Esophagus (tissue), 2 donors: ENCODE data around the gene EFEMP2. TPM values are rescaled to one million over a fixed set of nuclear protein-coding genes. Genes with fewer than 3 reads are reported as not detected.

ENCODE experiments used
- H3K27ac ChIP-seq, 2 donors: one replicate each; pipeline ENCODE4 v1.5.1; 2013; ENCODE audit warnings: low read depth in 2 of 2, mild to moderate bottlenecking in 2 of 2, inconsistent platforms in 1 of 2, low read length in 1 of 2, moderate library complexity in 1 of 2
- H3K27me3 ChIP-seq, 2 donors: one replicate each; pipeline ENCODE4 v1.6.1; 2013; ENCODE audit warnings: low read length in 2 of 2, control low read depth in 1 of 2, mild to moderate bottlenecking in 1 of 2; ENCODE audit not compliant: insufficient read depth in 2 of 2, control insufficient read depth in 1 of 2
- H3K36me3 ChIP-seq, 2 donors: one replicate each; pipeline ENCODE4 v1.6.1; 2013; ENCODE audit warnings: low read length in 1 of 2; ENCODE audit not compliant: control insufficient read depth in 2 of 2, insufficient read depth in 2 of 2
- H3K4me1 ChIP-seq, 2 donors: one replicate each; pipeline ENCODE4 v1.6.1; 2013; ENCODE audit warnings: low read length in 1 of 2; ENCODE audit not compliant: control insufficient read depth in 2 of 2, insufficient read depth in 2 of 2
- H3K4me3 ChIP-seq, 2 donors: one replicate each; pipeline ENCODE4 v1.5.1; 2013; ENCODE audit warnings: low read length in 2 of 2, mild to moderate bottlenecking in 2 of 2, low read depth in 1 of 2, moderate library complexity in 1 of 2
- H3K9me3 ChIP-seq, 2 donors: one replicate each; pipeline ENCODE4 v1.6.1; 2013; ENCODE audit warnings: mild to moderate bottlenecking in 2 of 2, low read depth in 1 of 2, low read length in 1 of 2, moderate library complexity in 1 of 2; ENCODE audit not compliant: control insufficient read depth in 2 of 2, insufficient read depth in 1 of 2
- WGBS, 2 donors: extraction: QIAGEN DNeasy Blood & Tissue Kit; methylation state at CpG; one replicate each; pipeline ENCODE4 v1.1.7; 2013; 5-methylcytosine and 5-hydroxymethylcytosine counted together
- polyA plus RNA-seq, 2 donors: library from polyadenylated mRNA; stranded (reverse); fragments of 200-250 nt; gene quantifications; one replicate each; pipeline ENCODE4 v1.2.3, GENCODE V29; 2013
- donor health status: healthy with polysubstance abuse.
- donor health status: Bipolar disorder and iron deficiency.

EFEMP2 gene
- polyA plus RNA-seq, 2 donors = 9.2 to 13.1 TPM

- WGBS, 2 donors = 27 to 35% methylated on average over 5 of the region's 5 CpGs
- H3K9me3 ChIP-seq = no peaks in the 10 kb centered on the region
- H3K27me3 ChIP-seq = no peaks in the 10 kb centered on the region
- H3K27ac ChIP-seq = peak overlapping the region in 1 of 2 donors; percentile 40
- H3K36me3 ChIP-seq = no peaks in the 10 kb centered on the region
- no peak overlapping the region for H3K4me3 ChIP-seq
- H3K4me1 ChIP-seq = peaks cover 0 to 10% of the 10 kb centered on the region in 2 donors
Observed at GRCh38 chr11:65903068-65903481, 30.5 kb upstream of the EFEMP2 start.

GRCh38 chr11:65900899-65901180 is 28.2 kb upstream of the EFEMP2 start:
- WGBS, 2 donors = 72 to 76% methylated on average over 11 of the region's 11 CpGs
- Histone ChIP-seq H3K4me1 (peaks cover 0 to 10% of the 10 kb centered on the region in 2 donors), H3K9me3 (no peaks in the 10 kb centered on the region), H3K27me3 (no peaks in the 10 kb centered on the region), H3K27ac (peak overlapping the region; percentile 89 to 96), H3K4me3 (peak overlapping the region in 1 of 2 donors; percentile 69), H3K36me3 (no peaks in the 10 kb centered on the region)

- Histone ChIP-seq H3K36me3 (no peaks in the 10 kb centered on the region), H3K4me3 (peak within 1 kb of the TSS; percentile 59 to 69), H3K9me3 (no peaks in the 10 kb centered on the region), H3K27ac (peak within 1 kb of the TSS; percentile 89 to 96), H3K27me3 (no peaks in the 10 kb centered on the region), H3K4me1 (peaks cover 0 to 10% of the 10 kb centered on the region in 2 donors)
- WGBS, 2 donors = 2% methylated on average over 69 to 80 of the region's 80 CpGs
Observed at GRCh38 chr11:65900125-65900898, 27.7 kb upstream of the EFEMP2 start, which contains the start of gene FOSL1. Gene FOSL1, minus strand, starts transcription at chr11:65900388. Its CDS starts 49 bp downstream, at chr11:65900339.

GRCh38 chr11:65899356-65900124 is 26.9 kb upstream of the EFEMP2 start:
- Histone ChIP-seq H3K9me3 (no peaks in the 10 kb centered on the region), H3K36me3 (no peaks in the 10 kb centered on the region), H3K4me3 (peak overlapping the region; percentile 59 to 69), H3K4me1 (peaks cover 0 to 10% of the 10 kb centered on the region in 2 donors), H3K27me3 (no peaks in the 10 kb centered on the region), H3K27ac (peak overlapping the region; percentile 89 to 96)
- 1 to 2% methylated on average over 57 to 78 of the region's 78 CpGs for WGBS, 2 donors

- H3K27me3 ChIP-seq = no peaks in the 10 kb centered on the region
- 23 to 30% methylated on average over 21 to 28 of the region's 28 CpGs for WGBS, 2 donors
- H3K4me1 ChIP-seq = peaks cover 2 to 10% of the 10 kb centered on the region in 2 donors
- H3K27ac ChIP-seq = peak overlapping the region; percentile 40 to 96
- H3K9me3 ChIP-seq = no peaks in the 10 kb centered on the region
- peak overlapping the region; percentile 59 to 69 for H3K4me3 ChIP-seq
- H3K36me3 ChIP-seq = no peaks in the 10 kb centered on the region
Observed at GRCh38 chr11:65898656-65899355, 26.2 kb upstream of the EFEMP2 start.

GRCh38 chr11:65897020-65897471 is 24.4 kb upstream of the EFEMP2 start:
- H3K9me3 ChIP-seq = no peaks in the 10 kb centered on the region
- H3K27ac ChIP-seq = no peak overlapping the region
- H3K27me3 ChIP-seq = no peaks in the 10 kb centered on the region
- 72 to 81% methylated on average over 4 of the region's 4 CpGs for WGBS, 2 donors
- H3K4me3 ChIP-seq = no peak overlapping the region
- no peaks in the 10 kb centered on the region for H3K36me3 ChIP-seq
- peaks cover 2 to 8% of the 10 kb centered on the region in 2 donors for H3K4me1 ChIP-seq

- H3K4me3 ChIP-seq = no peak overlapping the region
- WGBS, 2 donors = 87 to 91% methylated on average over 14 of the region's 14 CpGs
- peaks cover 7 to 13% of the 10 kb centered on the region in 2 donors for H3K4me1 ChIP-seq
- no peaks in the 10 kb centered on the region for H3K36me3 ChIP-seq
- H3K27me3 ChIP-seq = no peaks in the 10 kb centered on the region
- H3K27ac ChIP-seq = no peak overlapping the region
- no peaks in the 10 kb centered on the region for H3K9me3 ChIP-seq
Observed at GRCh38 chr11:65896034-65896999, 23.7 kb upstream of the EFEMP2 start.

GRCh38 chr11:65895482-65895981 is 22.9 kb upstream of the EFEMP2 start:
- Histone ChIP-seq H3K27ac (no peak overlapping the region), H3K27me3 (no peaks in the 10 kb centered on the region), H3K36me3 (no peaks in the 10 kb centered on the region), H3K9me3 (no peaks in the 10 kb centered on the region), H3K4me3 (no peak overlapping the region), H3K4me1 (peaks cover 7 to 15% of the 10 kb centered on the region in 2 donors)
- 86 to 88% methylated on average over 5 of the region's 5 CpGs for WGBS, 2 donors
